Right forelimb (tissue), 1 donor: ENCODE data around the gene SZT2.
"Not testable (repeated sequence)": the region's sequence is repeated elsewhere in the genome, so short reads cannot be mapped to it uniquely, and the experiment has no call there.

Source experiments
- DNase-seq: peaks from one replicate; pipeline ENCODE4 v3.0.0-alpha.2; 2018

Gene SZT2

GRCh38 chr1:43444151-43444828 lies 54.6 kb downstream of the SZT2 start:
- DNase-seq, result no peak

GRCh38 chr1:43444836-43445235 lies 55.1 kb downstream of the SZT2 start:
- peak; percentile 11 for DNase-seq

- DNase-seq, result peak; percentile 41
Observed at GRCh38 chr1:43445606-43446387, 56.1 kb downstream of the SZT2 start.

GRCh38 chr1:43446388-43446740 lies 56.7 kb downstream of the SZT2 start:
- DNase-seq, result peak; percentile 9

- DNase-seq, result peak; percentile 37
Observed at GRCh38 chr1:43446881-43447835, 57.5 kb downstream of the SZT2 start.

- peak; percentile 37 for DNase-seq
Observed at GRCh38 chr1:43447891-43448708, 58.4 kb downstream of the SZT2 start.

GRCh38 chr1:43448955-43449707 lies 59.4 kb downstream of the SZT2 start:
- peak; percentile 34 for DNase-seq

- DNase-seq, result peak; percentile 34
Observed at GRCh38 chr1:43449708-43450069, 60.0 kb downstream of the SZT2 start.

GRCh38 chr1:43450251-43450941 lies 60.7 kb downstream of the SZT2 start:
- peak; percentile 42 for DNase-seq

GRCh38 chr1:43451157-43451591 lies 61.5 kb downstream of the SZT2 start:
- DNase-seq, result peak; percentile 37

GRCh38 chr1:43451701-43452532 lies 62.2 kb downstream of the SZT2 start:
- peak; percentile 42 for DNase-seq

- peak; percentile 54 for DNase-seq
Observed at GRCh38 chr1:43452789-43453441, 63.2 kb downstream of the SZT2 start.

GRCh38 chr1:43453442-43454269 lies 64.0 kb downstream of the SZT2 start, which contains the start of gene HYI:
HYI (minus strand) TSS chr1:43453931; CDS start chr1:43453793, 138 bp downstream.
- peak; percentile 89 for DNase-seq

- DNase-seq, result peak; percentile 74
Observed at GRCh38 chr1:43454270-43455011, 64.7 kb downstream of the SZT2 start.

- peak; percentile 20 for DNase-seq
Observed at GRCh38 chr1:43455213-43455889, 65.7 kb downstream of the SZT2 start.

- DNase-seq, result not testable (repeated sequence)
Observed at GRCh38 chr1:43458379-43458778, 68.7 kb downstream of the SZT2 start.
